B cell (primary cell): ENCODE results near the gene ISM1. TPM values are rescaled to one million over a fixed set of nuclear protein-coding genes. Genes with fewer than 3 reads are reported as not detected.

ENCODE experiments used
- ATAC-seq: fragments of 200-7000 bp; cut with Tn5 transposase; one replicate; pipeline ENCODE4 v1.10.0; 2021; ENCODE audit warnings: low read depth, mild to moderate bottlenecking, moderate number of reproducible peaks, moderate library complexity
- CTCF ChIA-PET: fragments of 350-600 bp; sonication (Branson Sonifier 250); formaldehyde crosslinking; loops from one replicate; lab custom pipeline; 2021; ENCODE audit warnings: antibody characterized with exemption, inconsistent platforms; lab: Charles Lee
- POLR2A ChIA-PET: fragments of 350-600 bp; sonication (Branson Sonifier 250); formaldehyde crosslinking; loops from one replicate; lab custom pipeline; 2021; ENCODE audit warnings: antibody characterized with exemption; lab: Charles Lee
- DNase-seq: peaks from one replicate; pipeline ENCODE4 v3.0.0; 2013
- H2AFZ ChIP-seq: 2 replicates; pipeline ENCODE4 v1.6.1; 2012; ENCODE audit warnings: mild to moderate bottlenecking, low read depth, low read length; ENCODE audit not compliant: insufficient read depth, poor library complexity, severe bottlenecking
- H3K27ac ChIP-seq, 2 donors: 1 replicate in 1 of 2; 2 replicates in 1 of 2; pipeline ENCODE4 v1.5.1; 2012 to 2013; ENCODE audit warnings: low read length in 2 of 2, mild to moderate bottlenecking in 2 of 2, moderate library complexity in 1 of 2
- H3K27me3 ChIP-seq, 4 experiments: fragments of 200-600 bp in 1 of 4; sonication (generic) in 1 of 4; replicated peaks in 1 of 4; 1 replicate in 2 of 4; 2 replicates in 2 of 4; pipeline versions ENCODE4 v1.6.1 to v1.7.0; 2013 to 2016; ENCODE audit warnings: low read length in 3 of 4, mild to moderate bottlenecking in 2 of 4, mixed read lengths in 1 of 4, moderate library complexity in 1 of 4; ENCODE audit not compliant: insufficient read depth in 4 of 4, control insufficient read depth in 3 of 4; ENCODE audit errors: control extremely low read depth in 1 of 4
- H3K36me3 ChIP-seq, 2 experiments: replicated peaks in 1 of 2; 1 replicate in 1 of 2; 2 replicates in 1 of 2; pipeline versions ENCODE4 v1.6.1 to v1.7.1; 2013; ENCODE audit warnings: low read length in 1 of 2; ENCODE audit not compliant: insufficient read depth in 2 of 2, control insufficient read depth in 1 of 2; ENCODE audit errors: control extremely low read depth in 1 of 2, extremely low read depth in 1 of 2
- H3K4me1 ChIP-seq, 2 donors: fragments of 200-600 bp in 1 of 2; sonication (generic) in 1 of 2; 1 replicate in 1 of 2; 2 replicates in 1 of 2; pipeline versions ENCODE4 v1.5.1 to v1.6.1; 2013 to 2017; ENCODE audit warnings: low read length in 2 of 2; ENCODE audit not compliant: control insufficient read depth in 2 of 2, insufficient read depth in 2 of 2
- H3K4me2 ChIP-seq: replicated peaks from 2 replicates; pipeline ENCODE3; 2012; ENCODE audit warnings: mild to moderate bottlenecking, low read depth, low read length; ENCODE audit not compliant: poor library complexity, severe bottlenecking
- H3K4me3 ChIP-seq, 5 experiments: fragments of 200-600 bp in 1 of 5; sonication (generic) in 1 of 5; 1 replicate in 3 of 5; 2 replicates in 2 of 5; pipeline versions ENCODE4 v1.5.1 to v1.7.0; 2011 to 2016; ENCODE audit warnings: low read length in 4 of 5, mild to moderate bottlenecking in 4 of 5, low read depth in 2 of 5, control low read depth in 1 of 5, moderate library complexity in 1 of 5; ENCODE audit not compliant: insufficient read depth in 1 of 5; ENCODE audit errors: control extremely low read depth in 1 of 5, extremely low read depth in 1 of 5
- H3K79me2 ChIP-seq: fragments of 200-600 bp; sonication (generic); one replicate; pipeline ENCODE4 v1.6.0; 2016; ENCODE audit warnings: low read length; ENCODE audit not compliant: control insufficient read depth, insufficient read depth
- H3K9ac ChIP-seq: fragments of 200-600 bp; sonication (generic); 2 replicates; pipeline ENCODE4 v1.6.1; 2017; ENCODE audit warnings: mild to moderate bottlenecking, low read length, moderate library complexity
- H3K9me3 ChIP-seq, 3 donors: one replicate each; pipeline versions ENCODE4 v1.6.1 to v1.7.1; 2013; ENCODE audit warnings: low read length in 2 of 3; ENCODE audit not compliant: control insufficient read depth in 2 of 3, insufficient read depth in 1 of 3; ENCODE audit errors: control extremely low read depth in 1 of 3
- H4K20me1 ChIP-seq: 2 replicates; pipeline ENCODE4 v1.6.0; 2012; ENCODE audit warnings: mild to moderate bottlenecking, low read length; ENCODE audit not compliant: insufficient read depth, control insufficient read depth, poor library complexity, severe bottlenecking
- H3K27ac Mint-ChIP-seq: one replicate; pipeline ENCODE4 v1.8.0; 2021; ENCODE audit warnings: mixed read lengths
- H3K27me3 Mint-ChIP-seq: one replicate; pipeline ENCODE4 v1.8.0; 2021; ENCODE audit warnings: mixed read lengths
- H3K4me1 Mint-ChIP-seq: one replicate; pipeline ENCODE4 v1.8.0; 2021; ENCODE audit warnings: mixed read lengths
- H3K4me3 Mint-ChIP-seq: one replicate; pipeline ENCODE4 v1.8.0; 2021; ENCODE audit warnings: mixed read lengths
- H3K9me3 Mint-ChIP-seq: one replicate; pipeline ENCODE4 v1.8.0; 2022; ENCODE audit warnings: mixed read lengths; ENCODE audit not compliant: insufficient read depth
- EZH2 ChIP-seq: IDR thresholded peaks from 2 replicates; pipeline ENCODE4 v1.6.1; 2012; ENCODE audit warnings: borderline replicate concordance, low read depth, mild to moderate bottlenecking, moderate library complexity, low read length; ENCODE audit not compliant: insufficient read depth, poor library complexity, severe bottlenecking
- WGBS: methylation state at CpG from one replicate; pipeline ENCODE4 v1.1.5; 2013; ENCODE audit warnings: missing lambda C conversion rate; ENCODE audit not compliant: insufficient coverage; 5-methylcytosine and 5-hydroxymethylcytosine counted together
- intact Hi-C: fragments of 100-400 bp; cut with micrococcal nuclease; formaldehyde crosslinking; loops from one replicate; pipeline ENCODE4 v1.10.0; 2022
- polyA plus RNA-seq: library from polyadenylated mRNA; depleted of rRNA; stranded (reverse); fragments of >200 nt; gene quantifications from 2 replicates; pipeline ENCODE4 v1.2.3, GENCODE V29; 2012
- total RNA-seq, 2 donors: library from RNA; stranded (reverse); fragments of 120-200 nt in 1 of 2; gene quantifications; 1 replicate in 1 of 2; 2 replicates in 1 of 2; pipeline versions ENCODE4 v1.2.3 to v1.2.4, GENCODE V29; 2013 to 2022
- TF ChIP-seq, protein P1 (sequence below): fragments of 200-600 bp; IDR thresholded peaks from one replicate; pipeline ENCODE4 v1.8.0; 2022; ENCODE audit warnings: antibody characterized with exemption, mild to moderate bottlenecking

ISM1 gene
- total and polyA plus RNA-seq, 2 donors (not counting 1 experiment from before 2014, with no cell fraction given): not detected

DNA sequence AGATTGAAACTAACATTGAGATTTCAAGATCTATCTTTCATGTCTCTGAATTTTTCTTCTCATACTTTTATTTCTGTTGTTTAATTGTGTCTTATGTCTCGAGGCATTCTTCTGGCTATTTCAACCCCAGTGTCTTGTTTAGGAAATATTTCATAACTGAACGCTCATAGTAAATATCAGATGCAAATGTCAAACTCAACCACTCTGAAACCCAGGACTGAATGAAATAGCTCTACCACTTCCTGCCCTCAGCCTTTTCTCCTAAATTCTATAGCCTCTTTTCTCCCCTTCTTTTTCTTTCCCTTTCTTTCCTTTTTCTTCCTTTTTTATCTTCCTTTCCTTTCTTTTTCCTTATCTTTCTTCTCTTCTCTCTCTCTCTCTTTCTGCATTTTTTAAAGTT, 7.7 kb downstream of the ISM1 start:
- Histone ChIP-seq H3K4me2 (no peak overlapping the region), H3K27ac (no peak overlapping the region), H4K20me1 (no peaks in the 10 kb centered on the region), H3K36me3 (no peaks in the 10 kb centered on the region), H3K79me2 (no peaks in the 10 kb centered on the region), H3K4me1 (no peaks in the 10 kb centered on the region), H2AFZ (no peak overlapping the region), H3K9ac (no peak overlapping the region), H3K4me3 (no peak overlapping the region), H3K9me3 (peaks cover 0 to 2% (median 0%) of the 10 kb centered on the region in 3 donors), H3K27me3 (no peaks in the 10 kb centered on the region)
- POLR2A ChIA-PET: no interaction called here
- Mint-ChIP-seq H3K27ac (no peak overlapping the region), H3K4me3 (no peak overlapping the region), H3K27me3 (peaks cover 29% of the 10 kb centered on the region), H3K4me1 (no peaks in the 10 kb centered on the region), H3K9me3 (peaks cover 2% of the 10 kb centered on the region)
- CTCF ChIA-PET: no interaction called here
- TF ChIP-seq, protein P1, sequence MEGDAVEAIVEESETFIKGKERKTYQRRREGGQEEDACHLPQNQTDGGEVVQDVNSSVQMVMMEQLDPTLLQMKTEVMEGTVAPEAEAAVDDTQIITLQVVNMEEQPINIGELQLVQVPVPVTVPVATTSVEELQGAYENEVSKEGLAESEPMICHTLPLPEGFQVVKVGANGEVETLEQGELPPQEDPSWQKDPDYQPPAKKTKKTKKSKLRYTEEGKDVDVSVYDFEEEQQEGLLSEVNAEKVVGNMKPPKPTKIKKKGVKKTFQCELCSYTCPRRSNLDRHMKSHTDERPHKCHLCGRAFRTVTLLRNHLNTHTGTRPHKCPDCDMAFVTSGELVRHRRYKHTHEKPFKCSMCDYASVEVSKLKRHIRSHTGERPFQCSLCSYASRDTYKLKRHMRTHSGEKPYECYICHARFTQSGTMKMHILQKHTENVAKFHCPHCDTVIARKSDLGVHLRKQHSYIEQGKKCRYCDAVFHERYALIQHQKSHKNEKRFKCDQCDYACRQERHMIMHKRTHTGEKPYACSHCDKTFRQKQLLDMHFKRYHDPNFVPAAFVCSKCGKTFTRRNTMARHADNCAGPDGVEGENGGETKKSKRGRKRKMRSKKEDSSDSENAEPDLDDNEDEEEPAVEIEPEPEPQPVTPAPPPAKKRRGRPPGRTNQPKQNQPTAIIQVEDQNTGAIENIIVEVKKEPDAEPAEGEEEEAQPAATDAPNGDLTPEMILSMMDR: no peak
- TF ChIP-seq EZH2: no peak
- intact Hi-C loops: no loop called here
- no peak for ATAC-seq
- no peak for DNase-seq
- 73% methylated on average over 1 of the region's 2 CpGs for WGBS

- H3K4me3 Mint-ChIP-seq: no peak overlapping the region
- no peak overlapping the region for H2AFZ ChIP-seq
- H3K27me3 ChIP-seq: no peaks in the 10 kb centered on the region
- no peaks in the 10 kb centered on the region for H4K20me1 ChIP-seq
- no peaks in the 10 kb centered on the region for H3K4me1 ChIP-seq
- no peak overlapping the region for H3K4me3 ChIP-seq
- H3K4me1 Mint-ChIP-seq: no peaks in the 10 kb centered on the region
- intact Hi-C loops: no loop called here
- peaks cover 0 to 2% (median 0%) of the 10 kb centered on the region in 3 donors for H3K9me3 ChIP-seq
- no peak overlapping the region for H3K4me2 ChIP-seq
- ChIA-PET POLR2A (no interaction called here), CTCF (no interaction called here)
- no peak for ATAC-seq
- H3K9me3 Mint-ChIP-seq: peaks cover 2% of the 10 kb centered on the region
- no peak overlapping the region for H3K27ac ChIP-seq
- no peaks in the 10 kb centered on the region for H3K36me3 ChIP-seq
- H3K9ac ChIP-seq: no peak overlapping the region
- no peak overlapping the region for H3K27ac Mint-ChIP-seq
- peaks cover 27% of the 10 kb centered on the region for H3K27me3 Mint-ChIP-seq
- DNase-seq: no peak
- no peak for TF ChIP-seq EZH2
- TF ChIP-seq, protein P1: no peak
- no peaks in the 10 kb centered on the region for H3K79me2 ChIP-seq
Observed at GRCh38 chr20:13229538-13229937, 8.5 kb downstream of the ISM1 start.
